IMR-90 (cell line): ENCODE measurements around the gene ATP2B1.

ENCODE experiments used
- CEBPB ChIP-seq: IDR thresholded peaks from 2 replicates; pipeline ENCODE4 v1.6.1; 2012; ENCODE audit warnings: low read depth, low read length, improper control_type of control experiment
- CTCF ChIP-seq: conservative IDR thresholded peaks from 2 replicates; pipeline ENCODE4 v1.5.1; 2012; ENCODE audit warnings: mild to moderate bottlenecking, low read depth, low read length, improper control_type of control experiment
- MAFK ChIP-seq: IDR thresholded peaks from 2 replicates; pipeline ENCODE4 v1.6.1; 2012; ENCODE audit warnings: low read depth, low read length, improper control_type of control experiment
- NFE2L2 ChIP-seq: fragments of 150-350 bp; IDR thresholded peaks from 2 replicates; pipeline ENCODE4 v1.6.1; 2016; ENCODE audit warnings: low read depth, mild to moderate bottlenecking, low read length
- POLR2A ChIP-seq: IDR thresholded peaks from 2 replicates; pipeline ENCODE4 v1.6.1; 2012; ENCODE audit warnings: mild to moderate bottlenecking, low read depth, low read length
- RAD21 ChIP-seq: IDR thresholded peaks from 2 replicates; pipeline ENCODE4 v1.6.1; 2012; ENCODE audit warnings: low read length, improper control_type of control experiment
- RFX5 ChIP-seq: IDR thresholded peaks from 2 replicates; pipeline ENCODE4 v1.8.0; 2012; ENCODE audit warnings: low read depth, mild to moderate bottlenecking, low read length, moderate library complexity
- TF ChIP-seq, protein P1 (sequence below): fragments of 150-350 bp; IDR thresholded peaks from 2 replicates; pipeline ENCODE4 v1.6.1; 2017; ENCODE audit warnings: mild to moderate bottlenecking, antibody characterized with exemption, low read length, low read depth

GRCh38 chr12:89575374-89575773 lies 133.3 kb downstream of the ATP2B1 start:
- no peak for TF ChIP-seq CTCF
- TF ChIP-seq POLR2A, result no peak
- no peak for TF ChIP-seq CEBPB
- TF ChIP-seq, protein P1, sequence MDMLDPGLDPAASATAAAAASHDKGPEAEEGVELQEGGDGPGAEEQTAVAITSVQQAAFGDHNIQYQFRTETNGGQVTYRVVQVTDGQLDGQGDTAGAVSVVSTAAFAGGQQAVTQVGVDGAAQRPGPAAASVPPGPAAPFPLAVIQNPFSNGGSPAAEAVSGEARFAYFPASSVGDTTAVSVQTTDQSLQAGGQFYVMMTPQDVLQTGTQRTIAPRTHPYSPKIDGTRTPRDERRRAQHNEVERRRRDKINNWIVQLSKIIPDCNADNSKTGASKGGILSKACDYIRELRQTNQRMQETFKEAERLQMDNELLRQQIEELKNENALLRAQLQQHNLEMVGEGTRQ, result no peak
- TF ChIP-seq RAD21, result no peak
- TF ChIP-seq RFX5, result no peak
- TF ChIP-seq MAFK, result no peak
- TF ChIP-seq NFE2L2, result no peak
